GM19452 (cell line): ENCODE data around the gene OR52M1.
A peak's percentile ranks its signal among the peaks of the same experiment; 100 is the strongest.
"Not testable (repeated sequence)": the region's sequence is repeated elsewhere in the genome, so short reads cannot be mapped to it uniquely, and the experiment has no call there.

Source experiments
- ATAC-seq: cut with Tn5 transposase; IDR thresholded peaks from one replicate; pipeline ENCODE4 v1.9.1; 2021; ENCODE audit not compliant: unreplicated experiment

The OR52M1 gene, protein sequence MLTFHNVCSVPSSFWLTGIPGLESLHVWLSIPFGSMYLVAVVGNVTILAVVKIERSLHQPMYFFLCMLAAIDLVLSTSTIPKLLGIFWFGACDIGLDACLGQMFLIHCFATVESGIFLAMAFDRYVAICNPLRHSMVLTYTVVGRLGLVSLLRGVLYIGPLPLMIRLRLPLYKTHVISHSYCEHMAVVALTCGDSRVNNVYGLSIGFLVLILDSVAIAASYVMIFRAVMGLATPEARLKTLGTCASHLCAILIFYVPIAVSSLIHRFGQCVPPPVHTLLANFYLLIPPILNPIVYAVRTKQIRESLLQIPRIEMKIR

DNA sequence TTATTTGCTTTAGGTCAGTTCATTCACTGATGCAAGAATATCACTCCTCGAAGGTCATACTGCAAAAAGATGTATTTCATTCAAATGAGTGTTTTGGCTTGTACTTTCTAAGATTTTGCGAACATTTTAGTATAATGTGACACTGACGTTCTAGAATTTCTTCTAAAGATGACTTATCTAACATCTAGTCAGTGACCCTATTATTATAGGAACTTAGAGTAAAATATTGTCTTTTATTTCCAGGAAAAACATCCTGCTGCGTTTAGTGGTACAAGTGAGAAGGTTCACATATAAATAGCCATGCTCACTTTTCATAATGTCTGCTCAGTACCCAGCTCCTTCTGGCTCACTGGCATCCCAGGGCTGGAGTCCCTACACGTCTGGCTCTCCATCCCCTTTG lies at the start of gene OR52M1:
TSS of gene OR52M1 (plus strand) at position 301 of the 400 bp plus-strand sequence. CDS start at position 301, 0 bp downstream.
- no peak for ATAC-seq

DNA sequence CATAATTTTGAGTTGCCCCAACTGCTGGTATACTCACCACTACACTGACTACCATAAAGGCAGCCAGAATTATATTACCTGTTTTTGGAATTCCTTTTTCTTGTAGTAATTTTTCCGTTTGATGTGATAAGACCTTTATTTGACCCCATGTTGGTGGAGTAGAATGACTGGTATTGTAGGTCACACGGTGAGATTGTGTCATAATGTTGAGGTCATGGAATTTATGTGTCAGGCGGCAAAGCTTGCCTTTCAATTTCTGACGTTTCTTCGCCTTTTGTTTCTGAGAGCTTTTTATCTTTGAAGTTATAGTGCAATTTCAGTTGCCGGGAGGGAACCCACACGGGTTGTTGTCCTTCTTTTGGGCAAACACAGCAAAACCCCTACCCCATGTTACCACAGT lies 49.5 kb upstream of the OR52M1 start:
- no peak for ATAC-seq

DNA sequence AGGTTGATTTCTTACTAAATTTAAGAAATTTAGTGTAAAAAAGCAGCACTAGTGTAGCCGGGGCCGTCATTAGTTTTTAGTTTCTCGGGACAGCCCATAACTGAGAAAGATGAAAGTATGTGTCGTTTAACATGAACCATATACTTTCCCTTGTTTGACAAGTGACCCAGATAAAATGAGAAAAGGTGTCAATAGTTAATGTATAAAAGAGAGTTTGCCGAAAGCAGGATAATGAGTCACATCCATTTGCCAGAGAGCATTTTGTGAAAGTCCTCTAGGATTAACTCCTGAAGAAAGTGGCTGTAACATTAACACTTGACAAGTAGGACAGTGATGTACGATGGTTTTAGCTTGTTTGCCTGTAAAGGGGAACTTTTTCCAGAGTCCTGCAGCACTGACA lies 49.0 kb upstream of the OR52M1 start:
- ATAC-seq: no peak

DNA sequence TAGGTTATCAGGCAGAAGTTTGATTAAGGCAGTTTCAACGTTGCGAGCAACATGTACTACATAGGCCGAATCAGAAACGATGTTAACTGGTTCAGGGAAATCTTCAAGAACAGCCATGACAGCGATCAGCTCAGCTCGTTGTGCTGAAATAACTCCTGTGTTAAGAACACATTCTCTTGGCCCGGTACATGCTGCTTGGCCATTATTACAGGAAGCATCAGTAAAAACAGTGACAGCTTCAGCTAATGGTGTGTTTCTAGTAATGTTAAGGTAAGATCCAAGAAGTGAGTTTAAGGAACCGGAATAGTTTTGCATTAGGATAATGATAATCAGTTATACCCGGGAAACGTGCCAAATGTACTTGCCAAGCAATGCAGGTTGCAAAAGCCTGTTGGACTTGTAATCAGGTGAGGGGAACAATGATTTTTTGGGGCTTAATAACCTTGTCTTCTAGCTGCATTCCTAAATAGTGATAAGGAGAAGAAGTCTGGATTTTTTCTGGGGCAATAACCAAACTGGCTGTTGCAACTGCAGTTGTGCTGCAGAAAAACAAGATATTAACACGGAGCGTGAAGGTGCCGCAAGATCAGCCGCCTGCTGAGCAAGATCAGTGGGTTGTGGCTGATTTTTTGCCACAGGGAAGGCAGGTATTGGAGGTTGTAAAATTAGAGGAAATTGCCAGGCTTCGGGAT lies 48.3 kb upstream of the OR52M1 start:
- ATAC-seq: no peak

DNA sequence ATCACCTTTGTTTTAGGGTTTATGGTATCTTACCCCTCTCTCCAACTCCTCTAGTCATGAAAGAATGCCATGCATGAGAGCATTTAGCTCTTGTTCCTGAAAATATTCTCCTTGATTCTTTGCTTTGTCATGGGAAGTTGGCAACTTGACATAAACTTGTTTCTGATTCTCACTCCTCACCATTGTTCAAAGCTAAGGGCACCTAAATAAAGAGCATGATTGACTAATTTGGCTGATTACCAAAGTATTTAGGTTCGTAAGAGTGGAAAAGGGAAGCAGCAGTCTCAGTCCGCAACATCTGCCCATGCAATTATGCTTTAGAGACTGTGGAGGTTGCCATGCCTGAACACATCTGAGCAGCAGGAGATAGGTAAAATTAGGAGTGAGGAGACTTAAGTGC lies 36.1 kb upstream of the OR52M1 start:
- ATAC-seq: no peak

DNA sequence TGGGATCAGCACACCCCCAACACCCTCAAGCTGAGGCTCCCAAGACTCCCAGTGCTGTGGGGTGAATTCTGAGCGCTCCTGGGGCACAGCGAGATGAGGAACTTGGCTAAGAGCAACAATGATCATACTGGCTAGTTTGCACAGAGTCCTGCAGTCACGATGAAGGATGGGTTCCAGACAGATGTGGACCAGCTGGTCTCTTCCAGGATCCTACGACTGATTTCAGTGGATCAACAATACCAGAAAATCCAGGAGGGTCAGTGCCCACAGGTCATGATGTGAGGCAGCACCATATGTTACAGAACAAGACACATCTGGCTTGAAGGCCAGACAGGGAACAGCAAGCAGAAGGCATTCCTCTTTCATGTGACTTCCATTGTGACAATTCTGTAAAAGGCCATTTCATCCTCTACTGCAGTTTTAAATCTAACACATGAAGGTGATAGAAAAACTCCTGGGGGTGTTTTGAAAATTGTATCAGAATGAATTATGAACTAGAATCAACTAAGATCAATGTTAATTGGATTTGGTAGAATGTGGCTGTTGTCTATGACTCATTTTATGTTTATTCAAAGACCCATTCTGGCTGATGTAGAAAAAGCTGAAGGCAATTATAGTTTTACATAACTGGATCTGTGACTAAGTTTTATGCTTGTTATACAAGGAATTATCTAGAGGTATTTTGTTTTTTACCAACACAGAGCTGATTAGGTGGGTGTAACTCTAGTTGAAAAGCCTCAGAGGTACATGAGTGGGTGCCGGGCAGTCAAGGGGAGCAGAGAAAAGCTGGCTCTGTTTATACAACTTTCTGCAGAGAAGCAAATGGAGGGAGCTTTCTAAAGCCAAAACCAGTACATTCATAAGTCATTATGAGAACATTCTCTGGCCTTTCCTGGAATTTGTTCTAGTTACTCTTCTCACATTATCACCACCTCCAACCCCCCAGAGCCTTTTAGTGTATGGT lies 33.4 kb upstream of the OR52M1 start:
- no peak for ATAC-seq

DNA sequence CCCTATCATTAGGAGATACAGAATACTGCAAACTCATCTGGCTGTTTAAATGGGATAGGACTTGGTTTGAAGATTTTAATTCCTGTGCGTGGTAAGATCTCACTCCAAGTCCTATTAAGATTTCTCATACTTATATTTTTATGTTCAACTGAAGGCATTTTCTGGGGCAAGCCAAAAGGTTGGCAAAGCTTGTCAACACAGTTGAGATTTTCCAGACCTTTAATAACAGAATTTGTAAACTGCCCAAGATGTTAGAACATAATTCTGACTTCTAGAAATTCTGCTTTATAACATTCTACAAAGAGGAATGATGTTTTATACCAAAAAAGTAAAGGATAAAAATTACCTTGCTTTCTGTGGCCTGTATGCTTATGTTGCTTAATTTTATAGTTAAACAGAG lies 30.8 kb upstream of the OR52M1 start:
- ATAC-seq: no peak

DNA sequence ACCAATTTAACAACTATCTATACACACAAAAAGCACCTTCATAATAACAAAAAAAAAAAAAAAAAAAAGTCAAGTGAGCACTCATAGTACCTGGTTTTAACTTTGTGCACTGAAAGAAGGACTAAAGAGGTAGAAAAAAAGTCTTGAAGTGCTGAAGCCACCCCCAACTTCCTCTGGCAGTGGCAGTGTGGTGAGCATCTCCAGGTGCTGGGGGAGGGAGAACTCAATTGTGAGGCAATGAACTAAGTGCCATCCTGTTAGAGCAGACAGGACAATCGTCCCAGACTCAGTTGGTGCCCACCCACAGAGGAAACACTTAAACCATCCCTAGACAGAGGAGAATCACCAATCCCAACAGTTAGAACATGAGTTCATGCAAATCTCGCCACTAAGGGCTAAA lies 22.7 kb upstream of the OR52M1 start:
- ATAC-seq: no peak

DNA sequence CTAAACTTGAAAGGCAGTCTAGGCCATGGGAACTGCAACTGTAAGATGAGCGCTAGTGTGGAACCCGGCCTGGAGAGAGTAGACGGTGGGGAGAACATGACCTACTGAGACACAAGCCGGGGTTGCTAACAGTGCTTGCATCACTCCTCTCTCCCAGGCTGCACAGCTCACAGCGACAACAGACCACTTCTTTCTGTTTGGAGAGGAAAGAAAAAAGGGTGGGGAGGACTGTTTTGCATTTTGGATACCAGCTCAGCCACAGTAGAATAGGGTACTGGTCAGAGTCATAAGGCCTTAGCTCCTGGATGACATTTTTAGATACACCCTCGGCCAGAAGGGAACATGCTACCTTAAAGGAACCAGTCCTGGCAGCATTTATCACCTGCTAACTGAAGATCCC lies 22.2 kb upstream of the OR52M1 start:
- no peak for ATAC-seq

DNA sequence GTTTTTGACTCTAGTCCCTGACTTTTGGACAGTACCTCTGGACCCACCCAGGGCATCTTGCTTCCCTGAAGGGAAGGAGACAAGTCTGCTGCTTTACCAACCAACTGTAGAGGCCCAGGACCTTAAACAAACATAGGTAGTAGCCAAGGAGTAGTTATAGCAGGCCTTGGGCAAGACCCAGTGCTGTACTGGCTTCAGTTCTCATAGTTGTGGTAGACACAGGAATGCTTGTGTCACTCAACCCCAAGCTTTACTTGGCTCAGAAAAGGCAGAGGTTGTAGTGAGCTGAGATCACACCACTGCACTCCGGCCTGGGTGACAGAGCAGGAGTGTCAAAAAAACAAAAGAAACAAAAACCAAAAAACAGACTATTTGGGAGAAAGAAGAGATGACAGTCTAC lies 21.3 kb upstream of the OR52M1 start:
- no peak for ATAC-seq

DNA sequence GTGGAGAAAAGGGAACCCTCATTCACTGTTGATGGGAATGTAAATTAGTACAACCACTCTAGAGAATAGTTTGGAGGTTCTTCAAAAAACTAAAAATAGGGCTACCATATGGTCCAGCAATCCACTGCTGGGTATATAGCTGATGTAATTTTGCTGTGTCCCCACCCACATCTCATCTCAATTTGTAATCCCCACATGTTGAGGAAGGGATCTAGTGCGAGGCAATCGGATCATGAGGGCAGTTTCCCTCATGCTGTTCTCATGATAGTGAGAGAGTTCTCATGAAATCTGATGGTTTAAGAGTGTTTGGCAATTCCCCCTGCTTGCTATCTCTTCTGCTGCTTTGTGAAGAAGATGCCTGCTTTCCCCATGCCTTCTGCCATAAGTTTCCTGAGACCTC lies 17.1 kb upstream of the OR52M1 start:
- ATAC-seq: no peak

DNA sequence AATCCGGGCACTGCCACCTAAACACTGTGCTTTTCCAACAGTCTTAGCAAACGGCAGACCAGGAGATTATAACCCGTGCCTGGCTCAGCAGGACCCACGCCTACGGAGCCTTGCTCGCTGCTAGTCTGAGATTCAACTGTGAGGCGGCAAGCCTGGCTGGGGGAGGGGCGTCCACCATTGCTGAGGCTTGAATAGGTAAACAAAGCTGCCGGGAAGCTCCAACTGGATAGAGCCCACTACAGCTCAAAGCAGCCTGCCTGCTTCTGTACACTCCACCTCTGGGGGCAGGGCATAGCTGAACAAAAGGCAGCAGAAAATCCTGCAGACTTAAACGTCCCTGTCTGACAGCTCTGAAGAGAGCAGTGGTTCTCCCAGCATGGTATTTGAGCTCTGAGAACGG lies 13.3 kb upstream of the OR52M1 start:
- not testable (repeated sequence) for ATAC-seq

DNA sequence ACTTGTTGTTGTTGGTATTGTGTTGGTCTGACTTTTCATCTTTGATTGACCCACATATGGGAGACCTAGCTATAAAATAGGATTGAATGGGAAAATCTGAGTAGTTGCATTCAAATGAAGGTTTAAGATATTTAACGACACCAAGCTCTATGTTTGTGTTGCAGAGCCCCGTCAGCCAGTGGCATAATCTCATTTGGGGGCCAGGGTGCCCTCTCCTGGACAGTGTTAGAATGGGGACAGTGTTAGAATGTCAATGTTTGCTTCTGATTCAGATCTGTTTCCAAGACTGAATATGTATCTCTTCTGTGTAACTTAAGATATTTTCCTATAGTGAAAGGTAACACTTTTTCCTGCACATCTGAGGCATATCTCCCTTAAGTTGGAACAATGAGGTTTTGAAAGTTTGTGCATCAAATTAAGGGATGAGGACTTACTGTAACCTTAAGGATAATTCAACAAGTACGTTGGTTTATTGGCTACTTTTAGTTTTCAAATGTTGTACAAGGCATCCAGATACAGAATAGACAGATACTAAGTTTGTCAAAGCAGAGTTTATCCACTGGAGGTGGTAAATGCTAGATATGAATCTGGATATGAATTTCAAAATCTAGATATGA lies 5.3 kb upstream of the OR52M1 start:
- ATAC-seq: peak; percentile 77

DNA sequence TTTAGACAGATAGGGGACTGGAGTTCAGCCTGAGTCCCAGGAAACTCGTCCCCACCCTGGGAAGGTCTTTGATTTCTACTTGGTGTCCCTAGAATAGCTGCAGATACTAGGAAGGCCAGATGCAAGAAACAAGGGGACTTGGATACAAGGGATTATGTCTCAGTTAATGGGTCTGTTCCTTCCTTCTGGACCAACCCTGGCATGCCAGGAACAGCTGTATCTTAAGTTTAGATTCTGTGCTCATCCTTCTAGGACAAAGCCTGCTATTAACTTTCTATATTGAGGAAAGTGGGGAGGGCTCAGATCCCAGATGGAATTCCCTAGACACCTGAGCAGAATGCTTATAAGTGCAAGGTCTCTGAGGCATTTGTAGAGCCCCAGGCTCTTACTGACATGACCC lies 3.9 kb upstream of the OR52M1 start:
- no peak for ATAC-seq

DNA sequence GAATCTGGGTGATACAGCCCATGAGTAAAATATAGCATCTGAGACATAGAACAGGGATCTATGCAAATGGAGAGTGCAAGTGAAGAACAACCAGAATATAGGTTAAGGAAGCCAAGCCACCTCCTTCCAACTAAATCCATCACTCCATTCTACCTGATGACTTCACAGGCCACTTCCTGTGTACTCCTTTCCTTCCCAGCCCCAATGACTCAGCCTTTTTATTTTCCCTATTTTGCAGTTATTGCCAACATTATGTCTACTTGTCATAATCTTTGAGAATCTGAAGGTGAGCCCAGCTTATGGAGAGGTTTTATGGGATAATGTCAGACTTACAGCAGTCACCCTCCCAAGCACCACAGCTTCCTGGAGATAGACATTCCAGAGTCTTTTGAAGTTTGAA lies 1.4 kb upstream of the OR52M1 start:
- ATAC-seq: no peak

DNA sequence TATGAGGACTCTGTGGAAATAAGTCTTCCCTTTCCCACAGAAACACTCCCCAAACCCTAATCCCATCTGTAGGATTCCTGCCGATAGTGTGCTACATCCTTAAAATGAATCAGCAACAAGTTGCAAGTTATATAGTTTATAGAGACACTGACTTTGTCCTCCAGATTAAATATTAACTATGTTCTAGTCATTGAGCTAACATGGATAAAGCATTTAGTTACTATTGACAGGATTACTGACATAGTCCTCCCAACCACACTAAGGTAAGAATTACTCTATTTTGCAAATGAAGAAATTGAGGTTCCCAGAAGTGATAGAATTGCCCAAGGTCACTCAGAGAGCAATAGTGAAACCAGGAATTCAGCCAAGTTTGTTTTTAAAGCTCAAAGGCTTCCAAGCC lies 1.9 kb downstream of the OR52M1 start:
- ATAC-seq: no peak

DNA sequence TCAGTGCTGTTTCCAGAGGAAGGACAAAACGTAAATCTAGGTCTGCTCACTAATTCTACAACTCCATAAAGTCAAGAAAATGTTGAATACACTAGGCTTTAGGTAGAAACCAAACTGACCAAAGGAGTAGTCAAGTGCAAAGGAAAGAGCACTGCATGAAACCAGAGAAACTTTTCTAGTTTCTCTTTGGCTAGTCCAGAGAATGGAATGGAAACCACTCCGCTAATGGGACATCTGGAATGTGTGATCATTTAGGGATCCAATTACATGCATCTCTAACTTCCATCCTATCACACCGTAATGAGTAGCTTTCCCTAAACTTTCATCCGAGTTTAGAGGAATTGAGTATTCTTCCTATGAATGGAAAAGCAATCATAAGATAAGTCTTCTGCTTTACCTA lies 2.4 kb downstream of the OR52M1 start:
- ATAC-seq: no peak

DNA sequence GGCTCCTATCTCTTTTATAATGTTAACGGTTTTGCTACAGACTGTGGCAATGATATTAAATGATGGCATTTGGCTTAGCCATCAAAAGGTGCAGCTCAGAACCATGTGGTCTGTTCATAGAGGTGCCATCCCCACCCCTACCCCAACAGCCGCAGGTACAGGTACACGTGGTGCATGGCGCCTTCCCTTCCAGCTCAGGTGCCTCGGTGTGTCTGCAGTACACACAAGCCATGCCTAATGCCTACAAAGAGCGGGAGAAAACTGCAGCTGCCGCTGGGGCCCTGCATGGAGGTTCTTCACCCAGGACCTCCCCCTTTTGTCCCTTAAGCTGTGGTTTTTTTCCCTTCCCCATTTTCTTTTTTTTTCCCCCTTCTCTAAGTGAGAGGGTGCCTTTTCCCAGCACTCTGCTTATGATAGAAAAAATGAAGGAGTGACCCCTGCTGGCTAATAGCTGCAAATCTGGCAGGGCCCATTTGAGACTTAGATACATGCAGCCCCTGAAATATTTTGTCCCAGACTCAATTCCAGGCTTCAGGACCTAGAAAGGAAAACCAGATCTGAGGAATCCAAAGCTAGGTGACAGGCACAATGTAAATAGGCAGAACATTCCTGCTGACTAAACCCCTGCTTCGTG lies 6.5 kb downstream of the OR52M1 start:
- ATAC-seq: no peak

DNA sequence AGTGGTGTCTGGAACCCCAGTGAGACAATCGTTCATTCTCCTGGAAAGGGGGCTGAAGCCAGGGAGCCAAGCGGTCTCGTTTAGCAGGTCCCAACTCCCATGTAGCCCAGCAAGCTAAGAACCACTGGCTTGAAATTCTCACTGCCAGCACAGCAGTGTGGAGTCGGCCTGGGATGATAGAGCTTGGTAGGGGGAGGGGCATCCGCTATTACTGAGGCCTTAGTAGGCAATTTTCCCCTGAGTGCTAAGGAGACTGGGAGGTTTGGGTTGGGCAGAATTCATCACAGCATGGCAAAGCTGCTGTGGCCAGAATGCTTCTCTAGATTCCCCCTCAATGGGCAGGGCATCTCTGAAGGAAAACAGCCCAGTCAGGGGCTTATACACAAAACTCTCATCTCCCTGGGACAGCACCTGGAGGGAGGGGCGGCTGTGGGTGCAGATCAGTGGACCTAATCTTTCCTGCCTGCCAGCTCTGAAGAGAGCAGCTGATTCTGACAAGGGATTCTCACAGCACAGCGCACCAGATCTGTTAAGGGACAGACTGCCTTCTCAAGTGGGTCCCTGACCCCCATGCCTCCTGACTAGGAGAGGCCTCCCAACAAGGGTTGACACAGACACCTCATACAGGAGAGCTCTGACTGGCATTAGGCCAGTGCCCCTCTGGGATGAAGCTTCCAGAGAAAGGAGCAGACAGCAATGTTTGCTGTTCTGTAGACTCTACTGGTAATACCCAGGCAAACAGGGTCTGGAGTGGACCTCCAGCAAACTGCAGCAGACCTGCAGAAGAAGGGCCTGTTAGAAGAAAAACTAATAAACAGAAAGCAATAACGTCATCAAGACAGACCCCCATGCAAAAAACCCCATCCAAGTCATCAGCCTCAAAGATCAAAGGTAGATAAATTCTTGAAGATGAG lies 14.8 kb downstream of the OR52M1 start:
- ATAC-seq: no peak

DNA sequence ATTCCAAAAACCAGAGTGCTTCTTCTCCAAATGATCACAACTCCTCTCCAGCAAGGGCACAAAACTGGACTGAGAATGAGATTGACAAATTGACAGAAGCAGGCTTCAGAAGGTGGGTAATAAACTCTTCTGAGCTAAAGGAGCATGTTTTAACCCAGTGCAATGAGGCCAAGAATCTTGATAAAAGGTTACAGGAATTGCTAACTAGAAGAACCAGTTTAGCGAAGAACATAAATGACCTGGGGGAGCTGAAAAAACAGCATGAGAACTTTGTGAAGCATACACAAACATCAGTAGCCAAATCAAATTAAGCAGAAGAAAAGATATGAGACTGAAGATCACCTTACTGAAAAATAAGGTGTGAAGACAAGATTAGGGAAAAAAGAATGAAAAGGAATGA lies 15.5 kb downstream of the OR52M1 start:
- ATAC-seq: no peak
